ENCODE results near the gene RCOR1. TPM values are rescaled to one million over a fixed set of nuclear protein-coding genes. Genes with fewer than 3 reads are reported as not detected.

RCOR1 gene
- polyA plus RNA-seq, 1 donor (not counting 4 experiments of a cell fraction or from before 2014, with no cell fraction given): 27.0 TPM

DNA sequence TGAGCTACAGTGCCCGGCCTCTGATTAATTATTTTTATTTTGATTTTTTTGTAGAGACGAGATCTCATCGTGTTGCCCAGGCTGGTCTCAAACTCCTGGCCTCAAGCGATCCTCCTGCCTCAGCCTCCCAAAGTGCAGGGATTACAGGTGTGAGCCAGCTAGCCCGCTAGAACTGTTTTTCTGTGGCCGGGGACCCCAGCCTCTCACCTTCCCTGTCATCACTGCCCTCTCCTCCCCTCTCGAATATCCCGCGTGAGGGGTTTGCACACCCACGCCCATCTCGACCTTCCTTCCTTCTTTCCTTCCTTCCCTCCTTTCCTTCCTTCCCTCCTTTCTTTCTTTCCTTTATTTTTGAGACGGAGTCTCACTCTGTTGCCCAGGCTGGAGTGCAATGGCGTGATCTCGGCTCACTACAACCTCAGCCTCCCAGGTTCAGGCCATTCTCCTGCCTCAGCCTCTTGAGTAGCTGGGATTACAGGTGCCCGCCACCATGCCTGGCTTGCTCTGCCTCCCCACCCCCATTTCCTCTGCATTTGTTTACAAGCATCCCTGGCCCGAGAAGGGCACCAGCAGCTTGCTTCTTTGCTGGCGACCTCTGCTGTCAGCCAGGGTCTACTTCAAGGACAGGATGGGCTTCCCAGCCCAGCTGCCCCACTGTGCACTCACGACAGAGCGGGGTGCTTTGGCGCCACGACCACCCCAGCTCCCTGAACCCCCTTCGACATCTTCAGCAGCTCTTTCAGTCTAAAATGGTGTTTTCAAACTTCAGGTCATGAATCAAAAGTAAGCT is 180.5 kb downstream of the RCOR1 start:
- Histone ChIP-seq H3K4me1 (ENCODE audit: control insufficient read depth, extremely low read depth, insufficient read depth, low read length) (peaks cover 8% of the 10 kb centered on the region), H3K4me3 (ENCODE audit: control insufficient read depth in 2 of 3, extremely low read depth in 1 of 3, insufficient read depth in 2 of 3, low read depth in 1 of 3, low read length in 3 of 3) (no peak overlapping the region), H3K79me2 (ENCODE audit: control insufficient read depth, insufficient read depth, low read length) (no peaks in the 10 kb centered on the region), H3K4me2 (ENCODE audit: control insufficient read depth, extremely low read depth, insufficient read depth, low read depth, low read length) (no peak overlapping the region), H3K9me3 (ENCODE audit: control insufficient read depth, low read depth, low read length) (no peaks in the 10 kb centered on the region), H2AFZ (ENCODE audit: control insufficient read depth, low read length) (no peak overlapping the region), H4K20me1 (ENCODE audit: control insufficient read depth, extremely low read depth, insufficient read depth, low read length) (no peaks in the 10 kb centered on the region), H3K27ac (ENCODE audit: control insufficient read depth, insufficient read depth, low read length) (no peak overlapping the region), H3K9ac (ENCODE audit: control insufficient read depth, extremely low read depth, insufficient read depth, low read length) (no peak overlapping the region), H3K27me3 (ENCODE audit: control insufficient read depth, extremely low read depth, insufficient read depth, low read length) (no peaks in the 10 kb centered on the region), H3K9me1 (ENCODE audit: control insufficient read depth, extremely low read depth, insufficient read depth, low read length) (no peaks in the 10 kb centered on the region), H3K36me3 (ENCODE audit: control insufficient read depth in 2 of 2, extremely low read depth in 1 of 2, insufficient read depth in 2 of 2, low read length in 2 of 2) (no peaks in the 10 kb centered on the region)
- no peak for TF ChIP-seq EZH2 (IDR thresholded peaks at IDR 0.05; ENCODE audit: low read length)
- TF ChIP-seq, protein P1, sequence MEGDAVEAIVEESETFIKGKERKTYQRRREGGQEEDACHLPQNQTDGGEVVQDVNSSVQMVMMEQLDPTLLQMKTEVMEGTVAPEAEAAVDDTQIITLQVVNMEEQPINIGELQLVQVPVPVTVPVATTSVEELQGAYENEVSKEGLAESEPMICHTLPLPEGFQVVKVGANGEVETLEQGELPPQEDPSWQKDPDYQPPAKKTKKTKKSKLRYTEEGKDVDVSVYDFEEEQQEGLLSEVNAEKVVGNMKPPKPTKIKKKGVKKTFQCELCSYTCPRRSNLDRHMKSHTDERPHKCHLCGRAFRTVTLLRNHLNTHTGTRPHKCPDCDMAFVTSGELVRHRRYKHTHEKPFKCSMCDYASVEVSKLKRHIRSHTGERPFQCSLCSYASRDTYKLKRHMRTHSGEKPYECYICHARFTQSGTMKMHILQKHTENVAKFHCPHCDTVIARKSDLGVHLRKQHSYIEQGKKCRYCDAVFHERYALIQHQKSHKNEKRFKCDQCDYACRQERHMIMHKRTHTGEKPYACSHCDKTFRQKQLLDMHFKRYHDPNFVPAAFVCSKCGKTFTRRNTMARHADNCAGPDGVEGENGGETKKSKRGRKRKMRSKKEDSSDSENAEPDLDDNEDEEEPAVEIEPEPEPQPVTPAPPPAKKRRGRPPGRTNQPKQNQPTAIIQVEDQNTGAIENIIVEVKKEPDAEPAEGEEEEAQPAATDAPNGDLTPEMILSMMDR (optimal IDR thresholded peaks at IDR 0.05 in 1 of 3, IDR thresholded peaks at IDR 0.05 in 1 of 3, conservative IDR thresholded peaks at IDR 0.05 in 1 of 3; ENCODE audit: extremely low read depth in 1 of 3, insufficient read depth in 2 of 3, low read length in 3 of 3): peak in 1 of 3 experiments; percentile 20
- FAIRE-seq (no peak), DNase-seq (ENCODE audit: low read depth, low spot score) (no peak)
- dilution Hi-C loops (cut with MboI; ENCODE audit: extremely low pct_ligation_motif_present, low sequenced_read_pairs): no loop called here

DNA sequence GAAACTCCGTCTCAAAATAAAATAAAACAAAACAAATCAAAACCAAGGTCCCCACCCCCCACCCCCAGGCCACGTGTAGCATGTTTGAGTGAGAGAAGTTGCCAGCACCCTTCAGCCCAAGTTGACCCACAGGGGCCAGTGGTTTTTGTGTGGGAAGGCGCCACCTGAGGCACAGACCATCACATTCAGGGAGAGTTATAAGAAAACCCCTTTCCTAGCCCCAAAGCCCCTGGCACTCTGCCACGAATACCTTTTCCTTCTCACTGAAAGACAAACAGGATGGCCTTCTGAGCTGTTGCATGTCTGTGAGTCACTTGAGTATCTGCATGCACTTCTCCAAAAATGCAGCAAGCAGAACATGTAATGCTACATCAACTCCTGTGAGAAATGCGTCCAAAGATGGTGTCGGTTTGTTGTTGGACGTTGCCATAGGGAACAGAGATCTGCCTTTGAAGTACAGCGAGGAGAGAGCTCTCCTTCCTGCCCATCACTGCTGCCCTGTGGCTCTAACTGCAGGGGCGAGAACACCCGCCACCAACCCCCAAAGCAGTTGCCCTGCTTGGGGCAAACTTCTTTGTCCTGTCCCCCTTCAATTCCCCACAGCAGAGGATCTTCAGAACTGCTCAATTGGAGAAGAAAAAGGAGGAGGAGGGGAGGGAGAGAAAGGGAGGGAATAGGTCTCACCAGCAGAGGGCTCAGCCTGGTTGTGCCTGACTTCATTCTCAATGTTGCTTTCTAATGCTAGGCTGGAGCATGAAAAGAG is 182.1 kb downstream of the RCOR1 start:
- dilution Hi-C loops (cut with MboI; ENCODE audit: extremely low pct_ligation_motif_present, low sequenced_read_pairs): no loop called here
- H2AFZ ChIP-seq (ENCODE audit: control insufficient read depth, low read length): peak overlapping the region; percentile 39
- H3K36me3 ChIP-seq (ENCODE audit: control insufficient read depth in 2 of 2, extremely low read depth in 1 of 2, insufficient read depth in 2 of 2, low read length in 2 of 2): no peaks in the 10 kb centered on the region
- H3K79me2 ChIP-seq (ENCODE audit: control insufficient read depth, insufficient read depth, low read length): peaks cover 15% of the 10 kb centered on the region
- H3K9me3 ChIP-seq (ENCODE audit: control insufficient read depth, low read depth, low read length): no peaks in the 10 kb centered on the region
- H4K20me1 ChIP-seq (ENCODE audit: control insufficient read depth, extremely low read depth, insufficient read depth, low read length): no peaks in the 10 kb centered on the region
- peak overlapping the region; percentile 47 for H3K4me2 ChIP-seq (ENCODE audit: control insufficient read depth, extremely low read depth, insufficient read depth, low read depth, low read length)
- peak overlapping the region; percentile 30 for H3K27ac ChIP-seq (ENCODE audit: control insufficient read depth, insufficient read depth, low read length)
- no peak overlapping the region for H3K4me3 ChIP-seq (ENCODE audit: control insufficient read depth in 2 of 3, extremely low read depth in 1 of 3, insufficient read depth in 2 of 3, low read depth in 1 of 3, low read length in 3 of 3)
- no peaks in the 10 kb centered on the region for H3K27me3 ChIP-seq (ENCODE audit: control insufficient read depth, extremely low read depth, insufficient read depth, low read length)
- peak; percentile 68 for FAIRE-seq
- DNase-seq (ENCODE audit: low read depth, low spot score): no peak
- H3K4me1 ChIP-seq (ENCODE audit: control insufficient read depth, extremely low read depth, insufficient read depth, low read length): peaks cover 18% of the 10 kb centered on the region
- H3K9ac ChIP-seq (ENCODE audit: control insufficient read depth, extremely low read depth, insufficient read depth, low read length): peak overlapping the region; percentile 11
- no peaks in the 10 kb centered on the region for H3K9me1 ChIP-seq (ENCODE audit: control insufficient read depth, extremely low read depth, insufficient read depth, low read length)
- TF ChIP-seq, protein P1 (optimal IDR thresholded peaks at IDR 0.05 in 1 of 3, IDR thresholded peaks at IDR 0.05 in 1 of 3, conservative IDR thresholded peaks at IDR 0.05 in 1 of 3; ENCODE audit: extremely low read depth in 1 of 3, insufficient read depth in 2 of 3, low read length in 3 of 3): peak; percentile 84 to 90 (median 85)
- TF ChIP-seq EZH2 (IDR thresholded peaks at IDR 0.05; ENCODE audit: low read length): no peak

Measured in keratinocyte (primary cell).